ENCODE data around the gene CDC14B.
A peak's percentile ranks its signal among the peaks of the same experiment; 100 is the strongest.
"Not testable (repeated sequence)": the region's sequence is repeated elsewhere in the genome, so short reads cannot be mapped to it uniquely, and the experiment has no call there.

CDC14B gene

DNA sequence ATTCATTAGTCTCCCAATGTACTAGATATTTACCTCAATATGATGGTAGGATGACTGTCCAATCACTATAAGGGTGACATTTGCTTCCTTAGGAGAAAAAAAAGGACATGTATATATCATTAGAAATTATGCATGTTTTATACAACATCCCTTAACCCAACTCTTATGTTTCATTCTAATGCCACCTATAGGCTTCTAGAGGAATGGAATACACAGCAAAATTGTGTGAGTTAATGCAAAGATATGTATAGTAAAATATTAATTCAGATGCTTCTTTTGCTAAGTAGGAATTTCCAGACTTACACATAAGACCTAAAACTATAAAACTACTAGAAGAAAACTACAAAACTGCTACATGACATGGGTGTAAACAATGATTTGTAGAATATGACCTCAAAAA lies 32.0 kb upstream of the CDC14B start:
- no peaks in the 10 kb centered on the region; the same call in 1 of the 2 replicates for H3K36me3 ChIP-seq (ENCODE audit: insufficient read depth, low read depth, low read length)
- no peak overlapping the region for H3K27ac ChIP-seq (ENCODE audit: low read length)
- H3K9ac ChIP-seq (ENCODE audit: low read depth, low read length), result no peak overlapping the region

GRCh38 chr9:96649620-96650324 lies 30.1 kb upstream of the CDC14B start:
- peaks cover 3% of the 10 kb centered on the region; the same call in 1 of the 2 replicates for H3K36me3 ChIP-seq (ENCODE audit: insufficient read depth, low read depth, low read length)

More for the DNA sequence above, 32.0 kb upstream of the CDC14B start:
- no peaks in the 10 kb centered on the region; the same call in 1 of the 2 replicates for H3K4me1 ChIP-seq (ENCODE audit: insufficient read depth, low read length)
- H3K4me3 ChIP-seq (ENCODE audit: low read length), result no peak overlapping the region
- H3K9me3 ChIP-seq (ENCODE audit: insufficient read depth, low read depth, low read length), result no peaks in the 10 kb centered on the region
- H3K27me3 ChIP-seq (ENCODE audit: insufficient read depth, low read length), result peaks cover 9% of the 10 kb centered on the region

DNA sequence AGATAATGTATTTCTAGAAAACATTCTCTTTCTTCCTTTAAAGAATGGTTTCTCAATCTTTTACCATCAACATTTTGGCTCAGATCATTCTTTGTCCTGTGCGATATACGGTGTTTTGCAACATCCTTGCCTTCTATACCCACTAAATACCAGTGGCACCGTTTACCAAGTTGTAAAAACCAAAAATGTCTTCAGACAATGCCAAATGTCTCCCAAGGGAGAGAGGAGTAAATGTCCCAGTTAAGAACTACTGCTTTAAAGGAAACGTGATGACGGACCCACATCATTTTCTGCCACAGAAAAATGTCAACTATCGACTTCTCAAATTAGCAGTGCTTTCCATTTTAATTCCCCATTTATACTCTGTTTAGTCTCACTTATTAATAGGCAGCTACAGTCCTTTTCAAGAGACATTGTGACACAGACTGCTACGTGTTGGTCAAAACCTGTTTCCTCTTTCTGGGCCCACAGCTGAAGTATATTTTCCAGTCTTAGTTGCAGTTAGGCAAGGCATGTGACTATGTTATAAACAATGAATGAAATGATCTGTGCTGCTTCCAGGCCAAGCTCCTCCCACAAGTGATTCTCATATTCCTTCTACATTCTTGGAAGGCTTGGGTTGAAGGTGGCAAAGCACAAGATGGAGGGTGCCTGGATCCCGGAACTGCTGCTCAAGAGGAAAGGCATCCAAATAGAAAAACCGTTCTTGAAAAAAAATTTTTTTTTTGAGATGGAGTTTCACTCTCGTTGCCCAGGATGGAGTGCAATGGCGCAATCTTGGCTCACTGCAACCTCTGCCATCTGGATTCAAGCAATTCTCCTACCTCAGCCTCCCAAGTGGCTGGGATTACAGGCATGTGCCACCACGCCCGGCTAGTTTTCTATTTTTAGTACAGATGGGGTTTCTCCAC lies 26.7 kb upstream of the CDC14B start:
- Histone ChIP-seq H3K27me3 (ENCODE audit: insufficient read depth, low read length) (no peaks in the 10 kb centered on the region), H3K36me3 (ENCODE audit: insufficient read depth, low read depth, low read length) (peaks cover 3% of the 10 kb centered on the region; the same call in 1 of the 2 replicates), H3K9me3 (ENCODE audit: insufficient read depth, low read depth, low read length) (no peaks in the 10 kb centered on the region), H3K4me1 (ENCODE audit: insufficient read depth, low read length) (no peaks in the 10 kb centered on the region), H3K9ac (ENCODE audit: low read depth, low read length) (no peak overlapping the region), H3K4me3 (ENCODE audit: low read length) (no peak overlapping the region), H3K27ac (ENCODE audit: low read length) (no peak overlapping the region)

More at GRCh38 chr9:96649620-96650324, 30.1 kb upstream of the CDC14B start:
- Histone ChIP-seq H3K27ac (ENCODE audit: low read length) (no peak overlapping the region), H3K4me3 (ENCODE audit: low read length) (no peak overlapping the region), H3K4me1 (ENCODE audit: insufficient read depth, low read length) (no peaks in the 10 kb centered on the region), H3K27me3 (ENCODE audit: insufficient read depth, low read length) (no peaks in the 10 kb centered on the region), H3K9ac (ENCODE audit: low read depth, low read length) (no peak overlapping the region), H3K9me3 (ENCODE audit: insufficient read depth, low read depth, low read length) (no peaks in the 10 kb centered on the region)

DNA sequence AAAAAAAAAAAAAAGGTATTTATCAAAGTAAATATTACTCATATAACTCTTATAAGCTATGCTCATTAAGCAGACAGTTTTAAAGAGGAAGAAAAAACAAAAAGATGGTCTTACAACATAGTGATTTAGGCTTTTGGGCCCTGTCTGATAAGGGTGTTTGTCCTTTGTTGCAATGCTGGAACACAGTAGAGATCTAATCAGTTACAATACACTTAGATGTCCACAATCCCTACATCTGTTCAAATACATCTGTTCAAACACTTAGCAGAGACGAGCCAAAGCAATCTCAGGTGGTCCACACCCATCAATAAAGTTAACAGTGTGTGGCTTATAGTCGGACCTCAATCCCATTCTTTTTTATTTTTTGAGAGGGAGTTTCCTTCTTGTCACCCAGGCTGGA lies 24.5 kb upstream of the CDC14B start:
- no peak overlapping the region for H3K4me3 ChIP-seq (ENCODE audit: low read length)
- no peak overlapping the region for H3K9ac ChIP-seq (ENCODE audit: low read depth, low read length)

DNA sequence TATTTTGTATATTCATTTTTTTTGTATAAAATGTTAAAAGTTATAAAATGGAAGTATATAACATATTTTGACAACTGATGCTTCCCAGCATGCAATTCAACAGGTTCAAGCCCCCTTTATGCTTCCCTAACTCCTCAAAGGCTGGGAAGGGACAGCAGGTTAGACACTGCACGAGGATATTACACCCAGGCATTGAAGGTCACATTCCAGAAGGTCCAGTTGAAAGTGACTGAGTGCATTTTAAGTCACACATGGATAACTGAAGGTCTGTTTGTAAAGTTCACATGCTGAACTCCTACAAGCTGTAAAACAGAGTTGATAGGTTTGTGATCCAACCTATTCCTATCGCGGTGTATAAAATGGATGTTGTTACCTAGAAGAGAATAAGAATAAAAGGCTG lies 21.9 kb upstream of the CDC14B start:
- no peaks in the 10 kb centered on the region for H3K4me1 ChIP-seq (ENCODE audit: insufficient read depth, low read length)
- H3K36me3 ChIP-seq (ENCODE audit: insufficient read depth, low read depth, low read length), result peaks cover 3% of the 10 kb centered on the region; the same call in 1 of the 2 replicates
- no peaks in the 10 kb centered on the region for H3K27me3 ChIP-seq (ENCODE audit: insufficient read depth, low read length)
- no peaks in the 10 kb centered on the region for H3K9me3 ChIP-seq (ENCODE audit: insufficient read depth, low read depth, low read length)
- H3K27ac ChIP-seq (ENCODE audit: low read length), result no peak overlapping the region
- H3K4me3 ChIP-seq (ENCODE audit: low read length), result no peak overlapping the region
- H3K9ac ChIP-seq (ENCODE audit: low read depth, low read length), result no peak overlapping the region

More for the DNA sequence above, 24.5 kb upstream of the CDC14B start:
- no peaks in the 10 kb centered on the region for H3K9me3 ChIP-seq (ENCODE audit: insufficient read depth, low read depth, low read length)
- H3K36me3 ChIP-seq (ENCODE audit: insufficient read depth, low read depth, low read length), result peaks cover 3% of the 10 kb centered on the region; the same call in 1 of the 2 replicates
- no peaks in the 10 kb centered on the region for H3K4me1 ChIP-seq (ENCODE audit: insufficient read depth, low read length)
- H3K27me3 ChIP-seq (ENCODE audit: insufficient read depth, low read length), result no peaks in the 10 kb centered on the region
- no peak overlapping the region for H3K27ac ChIP-seq (ENCODE audit: low read length)

GRCh38 chr9:96638606-96639364 lies 19.1 kb upstream of the CDC14B start:
- H3K36me3 ChIP-seq (ENCODE audit: insufficient read depth, low read depth, low read length), result no peaks in the 10 kb centered on the region
- no peak overlapping the region for H3K27ac ChIP-seq (ENCODE audit: low read length)
- no peak overlapping the region for H3K9ac ChIP-seq (ENCODE audit: low read depth, low read length)
- H3K4me3 ChIP-seq (ENCODE audit: low read length), result no peak overlapping the region
- no peaks in the 10 kb centered on the region for H3K4me1 ChIP-seq (ENCODE audit: insufficient read depth, low read length)
- H3K9me3 ChIP-seq (ENCODE audit: insufficient read depth, low read depth, low read length), result no peaks in the 10 kb centered on the region
- no peaks in the 10 kb centered on the region for H3K27me3 ChIP-seq (ENCODE audit: insufficient read depth, low read length)

DNA sequence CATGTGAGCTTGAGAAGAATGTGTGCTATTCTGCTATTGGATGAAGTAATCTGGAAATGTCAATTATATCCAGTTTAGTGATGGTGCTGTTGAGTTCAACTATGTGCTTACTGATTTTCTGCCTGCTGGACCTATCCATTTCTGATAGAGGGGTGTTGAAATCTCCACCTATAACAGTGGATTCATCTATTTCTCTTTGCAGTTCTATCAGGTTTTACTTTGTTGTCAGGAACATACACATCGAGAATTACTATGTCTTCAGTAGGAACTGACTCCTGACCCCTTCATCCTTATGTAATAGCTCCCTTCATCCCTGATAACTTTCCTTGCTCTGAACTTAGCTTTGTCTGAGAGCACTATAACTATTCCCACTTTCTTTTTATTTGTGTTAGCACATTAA lies 16.7 kb upstream of the CDC14B start:
- no peaks in the 10 kb centered on the region for H3K36me3 ChIP-seq (ENCODE audit: insufficient read depth, low read depth, low read length)
- H3K4me3 ChIP-seq (ENCODE audit: low read length), result no peak overlapping the region
- no peaks in the 10 kb centered on the region for H3K27me3 ChIP-seq (ENCODE audit: insufficient read depth, low read length)
- no peaks in the 10 kb centered on the region for H3K9me3 ChIP-seq (ENCODE audit: insufficient read depth, low read depth, low read length)
- no peaks in the 10 kb centered on the region for H3K4me1 ChIP-seq (ENCODE audit: insufficient read depth, low read length)
- H3K27ac ChIP-seq (ENCODE audit: low read length), result no peak overlapping the region
- H3K9ac ChIP-seq (ENCODE audit: low read depth, low read length), result no peak overlapping the region

DNA sequence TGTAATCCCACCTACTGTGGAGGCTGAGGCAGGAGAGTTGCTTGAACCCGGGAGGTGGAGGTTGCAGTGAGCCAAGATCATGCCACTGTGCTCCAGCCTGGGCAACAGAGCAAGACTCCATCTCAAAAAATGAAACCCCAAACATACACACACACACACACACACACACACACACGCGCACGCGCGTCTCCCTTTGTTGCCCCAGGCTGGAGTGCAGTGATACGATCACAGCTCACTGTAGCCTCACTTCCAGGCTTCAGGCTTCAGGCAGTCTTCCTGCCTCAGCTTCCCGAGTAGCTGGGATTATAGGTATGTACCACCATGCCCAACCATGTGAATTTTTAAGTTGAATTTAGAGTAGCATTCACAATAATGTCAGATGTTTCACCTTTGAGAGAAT lies 13.9 kb upstream of the CDC14B start:
- not testable (repeated sequence) for H3K4me3 ChIP-seq (ENCODE audit: low read length); H3K9me3 ChIP-seq (ENCODE audit: insufficient read depth, low read depth, low read length); H3K36me3 ChIP-seq (ENCODE audit: insufficient read depth, low read depth, low read length); H3K9ac ChIP-seq (ENCODE audit: low read depth, low read length); H3K27me3 ChIP-seq (ENCODE audit: insufficient read depth, low read length); H3K27ac ChIP-seq (ENCODE audit: low read length); H3K4me1 ChIP-seq (ENCODE audit: insufficient read depth, low read length)

DNA sequence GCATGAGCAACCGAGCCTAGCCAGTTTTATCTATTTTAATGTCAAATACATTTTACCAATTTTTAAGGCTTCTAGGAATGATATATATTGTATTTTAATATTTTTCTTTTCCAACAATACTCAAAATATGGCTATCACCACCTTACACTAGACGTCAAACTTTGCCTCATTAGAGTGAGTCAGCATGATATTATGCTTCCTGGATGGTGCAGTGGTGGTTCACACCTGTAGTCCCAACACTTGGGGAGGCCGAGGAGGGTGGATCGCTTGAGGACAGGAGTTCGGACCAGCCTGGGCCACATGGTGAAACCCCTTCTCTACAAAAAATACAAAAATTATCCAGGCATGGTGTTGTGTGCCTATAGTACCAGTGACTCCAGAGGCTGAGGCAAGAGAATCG lies 7.3 kb upstream of the CDC14B start:
- H3K27me3 ChIP-seq (ENCODE audit: insufficient read depth, low read length), result no peaks in the 10 kb centered on the region
- H3K27ac ChIP-seq (ENCODE audit: low read length), result no peak overlapping the region
- no peak overlapping the region for H3K4me3 ChIP-seq (ENCODE audit: low read length)
- H3K9me3 ChIP-seq (ENCODE audit: insufficient read depth, low read depth, low read length), result no peaks in the 10 kb centered on the region
- H3K36me3 ChIP-seq (ENCODE audit: insufficient read depth, low read depth, low read length), result no peaks in the 10 kb centered on the region
- H3K9ac ChIP-seq (ENCODE audit: low read depth, low read length), result no peak overlapping the region
- H3K4me1 ChIP-seq (ENCODE audit: insufficient read depth, low read length), result peaks cover under 1% of the 10 kb centered on the region; the same call in 1 of the 2 replicates

DNA sequence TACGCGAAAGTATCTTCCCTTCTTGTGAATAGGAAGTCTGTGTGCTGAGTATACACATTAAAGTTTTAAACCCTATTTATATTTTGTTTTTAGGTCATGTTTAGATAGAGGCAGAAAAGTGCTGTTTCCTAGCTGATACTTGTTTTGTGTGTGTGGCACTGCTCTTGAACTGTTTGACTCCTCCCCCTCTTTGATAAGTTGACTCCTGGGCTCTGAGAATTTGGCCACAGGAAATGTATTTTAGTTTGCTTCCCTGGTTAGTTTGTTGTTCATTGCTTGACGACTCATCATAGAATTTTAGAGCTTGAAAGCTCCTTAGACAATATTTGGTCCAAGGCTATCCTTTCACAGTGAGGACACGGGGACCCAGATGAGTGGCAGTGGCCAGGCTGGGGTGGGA lies 2.0 kb upstream of the CDC14B start:
- peaks cover 24% of the 10 kb centered on the region for H3K27me3 ChIP-seq (ENCODE audit: insufficient read depth, low read length)
- H3K27ac ChIP-seq (ENCODE audit: low read length), result no peak overlapping the region
- H3K4me3 ChIP-seq (ENCODE audit: low read length), result peak overlapping the region; percentile 72

GRCh38 chr9:96620832-96621269 lies 1.2 kb upstream of the CDC14B start:
- Histone ChIP-seq H3K4me3 (ENCODE audit: low read length) (peak overlapping the region; percentile 72), H3K9me3 (ENCODE audit: insufficient read depth, low read depth, low read length) (no peaks in the 10 kb centered on the region), H3K9ac (ENCODE audit: low read depth, low read length) (peak overlapping the region; percentile 60; the same call in 1 of the 2 replicates), H3K4me1 (ENCODE audit: insufficient read depth, low read length) (peaks cover 14% of the 10 kb centered on the region), H3K36me3 (ENCODE audit: insufficient read depth, low read depth, low read length) (no peaks in the 10 kb centered on the region), H3K27me3 (ENCODE audit: insufficient read depth, low read length) (peaks cover 24% of the 10 kb centered on the region), H3K27ac (ENCODE audit: low read length) (no peak overlapping the region)

More for the DNA sequence above, 2.0 kb upstream of the CDC14B start:
- no peaks in the 10 kb centered on the region for H3K36me3 ChIP-seq (ENCODE audit: insufficient read depth, low read depth, low read length)
- H3K9me3 ChIP-seq (ENCODE audit: insufficient read depth, low read depth, low read length), result no peaks in the 10 kb centered on the region
- H3K4me1 ChIP-seq (ENCODE audit: insufficient read depth, low read length), result peaks cover 14% of the 10 kb centered on the region
- H3K9ac ChIP-seq (ENCODE audit: low read depth, low read length), result peak overlapping the region; percentile 60; the same call in 1 of the 2 replicates
